H9 (cell line): ENCODE measurements around the gene TIMM10B. TPM values are rescaled to one million over a fixed set of nuclear protein-coding genes. Genes with fewer than 3 reads are reported as not detected.

Experiments
- DNase-seq: peaks from one replicate; pipeline ENCODE4 v3.0.0-alpha.2; 2017
- H2AFZ ChIP-seq: one replicate; pipeline ENCODE4 v1.6.1; 2013; ENCODE audit warnings: mild to moderate bottlenecking, low read length, control low read depth, moderate library complexity
- H2AK5ac ChIP-seq: 2 replicates; pipeline ENCODE4 v1.6.1; 2013; ENCODE audit warnings: low read length, control low read depth, mixed read lengths; ENCODE audit not compliant: insufficient read length
- H2BK120ac ChIP-seq: one replicate; pipeline ENCODE4 v1.6.1; 2013; ENCODE audit warnings: low read depth, mild to moderate bottlenecking, low read length, control low read depth, inconsistent platforms; ENCODE audit not compliant: poor library complexity, severe bottlenecking
- H2BK12ac ChIP-seq: 2 replicates; pipeline ENCODE4 v1.6.1; 2013; ENCODE audit warnings: low read length, control low read depth, mixed read lengths, low read depth; ENCODE audit not compliant: insufficient read length
- H2BK15ac ChIP-seq: 2 replicates; pipeline ENCODE4 v1.6.1; 2013; ENCODE audit warnings: low read depth, low read length, control low read depth
- H2BK20ac ChIP-seq: one replicate; pipeline ENCODE4 v1.6.1; 2013; ENCODE audit warnings: low read depth, mild to moderate bottlenecking, low read length, control low read depth, inconsistent platforms; ENCODE audit not compliant: poor library complexity, severe bottlenecking
- H2BK5ac ChIP-seq: 2 replicates; pipeline ENCODE4 v1.6.1; 2013; ENCODE audit warnings: low read length, control low read depth, mixed read lengths; ENCODE audit not compliant: insufficient read length
- H3K14ac ChIP-seq: 2 replicates; pipeline ENCODE4 v1.6.1; 2013; ENCODE audit warnings: low read length, control low read depth; ENCODE audit not compliant: insufficient read depth
- H3K18ac ChIP-seq: 2 replicates; pipeline ENCODE4 v1.6.1; 2013; ENCODE audit warnings: low read depth, mild to moderate bottlenecking, mixed read lengths, low read length, control low read depth; ENCODE audit not compliant: insufficient read length
- H3K23ac ChIP-seq: 2 replicates; pipeline ENCODE4 v1.6.1; 2013; ENCODE audit warnings: low read length, control low read depth, mixed read lengths, low read depth; ENCODE audit not compliant: insufficient read length
- H3K23me2 ChIP-seq: 2 replicates; pipeline ENCODE4 v1.6.1; 2013; ENCODE audit warnings: low read depth, mild to moderate bottlenecking, mixed read lengths, low read length, control low read depth; ENCODE audit not compliant: insufficient read length, poor library complexity, severe bottlenecking
- H3K27ac ChIP-seq: 2 replicates; pipeline ENCODE4 v1.5.1; 2013; ENCODE audit warnings: low read length, control low read depth, mixed read lengths, low read depth; ENCODE audit not compliant: insufficient read length
- H3K27me3 ChIP-seq: 2 replicates; pipeline ENCODE4 v1.6.1; 2013; ENCODE audit warnings: low read length, control low read depth, inconsistent platforms; ENCODE audit not compliant: insufficient read depth
- H3K4ac ChIP-seq: 2 replicates; pipeline ENCODE4 v1.6.1; 2013; ENCODE audit warnings: low read depth, mild to moderate bottlenecking, control low read depth, inconsistent platforms, low read length, moderate library complexity
- H3K4me1 ChIP-seq: 2 replicates; pipeline ENCODE4 v1.6.1; 2013; ENCODE audit warnings: low read length, control low read depth, inconsistent platforms; ENCODE audit not compliant: insufficient read depth
- H3K4me2 ChIP-seq: 2 replicates; pipeline ENCODE4 v1.6.1; 2013; ENCODE audit warnings: low read length, control low read depth, mixed read lengths; ENCODE audit not compliant: insufficient read length, insufficient read depth
- H3K56ac ChIP-seq: 2 replicates; pipeline ENCODE4 v1.6.1; 2013; ENCODE audit warnings: low read depth, mild to moderate bottlenecking, mixed read lengths, low read length, control low read depth; ENCODE audit not compliant: insufficient read length
- H3K79me1 ChIP-seq: 2 replicates; pipeline ENCODE4 v1.6.1; 2013; ENCODE audit warnings: low read depth, mild to moderate bottlenecking, moderate library complexity, low read length, control low read depth, inconsistent platforms; ENCODE audit not compliant: insufficient read depth, poor library complexity, severe bottlenecking
- H3K79me2 ChIP-seq: 2 replicates; pipeline ENCODE4 v1.6.1; 2013; ENCODE audit warnings: low read length, control low read depth, inconsistent platforms; ENCODE audit not compliant: insufficient read depth
- H3K9ac ChIP-seq: 2 replicates; pipeline ENCODE4 v1.6.1; 2013; ENCODE audit warnings: low read length, control low read depth, mixed read lengths; ENCODE audit not compliant: insufficient read length; ENCODE audit errors: extremely low read depth
- H3K9me3 ChIP-seq: one replicate; pipeline ENCODE4 v1.6.1; 2013; ENCODE audit warnings: low read depth, low read length, inconsistent platforms; ENCODE audit not compliant: control insufficient read depth
- H3T11ph ChIP-seq: one replicate; pipeline ENCODE4 v1.6.1; 2013; ENCODE audit warnings: mild to moderate bottlenecking, low read length, control low read depth, inconsistent platforms
- H4K20me1 ChIP-seq: one replicate; pipeline ENCODE4 v1.6.1; 2013; ENCODE audit not compliant: control insufficient read depth, insufficient read length, insufficient read depth
- H4K5ac ChIP-seq: 2 replicates; pipeline ENCODE4 v1.6.1; 2013; ENCODE audit warnings: low read depth, mild to moderate bottlenecking, mixed read lengths, low read length, control low read depth; ENCODE audit not compliant: insufficient read length
- H4K8ac ChIP-seq: replicated peaks from 2 replicates; pipeline ENCODE4 v1.6.1; 2013; ENCODE audit warnings: low read length, control low read depth, mixed read lengths, low read depth; ENCODE audit not compliant: insufficient read length
- H4K91ac ChIP-seq: 2 replicates; pipeline ENCODE4 v1.6.1; 2013; ENCODE audit warnings: low read depth, mild to moderate bottlenecking, moderate library complexity, mixed read lengths, low read length, control low read depth; ENCODE audit not compliant: insufficient read length
- H3K27ac Mint-ChIP-seq, 3 experiments: 2 replicates in 2 of 3; 3 replicates in 1 of 3; pipeline ENCODE4 v1.8.0; 2020 to 2021; ENCODE audit warnings: mixed read lengths in 3 of 3, mild to moderate bottlenecking in 1 of 3, moderate library complexity in 1 of 3
- H3K27me3 Mint-ChIP-seq: 2 replicates; pipeline ENCODE4 v1.8.0; 2021; ENCODE audit warnings: low read depth, mild to moderate bottlenecking, moderate library complexity, mixed read lengths
- H3K36me3 Mint-ChIP-seq, 3 experiments: 2 replicates in 2 of 3; 3 replicates in 1 of 3; pipeline ENCODE4 v1.8.0; 2020 to 2021; ENCODE audit warnings: low read depth in 3 of 3, mixed read lengths in 3 of 3; ENCODE audit not compliant: insufficient read depth in 1 of 3
- H3K4me1 Mint-ChIP-seq, 2 experiments: 2 replicates each; pipeline ENCODE4 v1.8.0; 2020; ENCODE audit warnings: mixed read lengths in 2 of 2
- H3K4me3 Mint-ChIP-seq, 2 experiments: 2 replicates in 1 of 2; 3 replicates in 1 of 2; pipeline ENCODE4 v1.8.0; 2020 to 2021; ENCODE audit warnings: mild to moderate bottlenecking in 2 of 2, mixed read lengths in 2 of 2, moderate library complexity in 1 of 2
- H3K9me3 Mint-ChIP-seq, 2 experiments: 2 replicates in 1 of 2; 3 replicates in 1 of 2; pipeline ENCODE4 v1.8.0; 2020; ENCODE audit warnings: mild to moderate bottlenecking in 2 of 2, mixed read lengths in 2 of 2, moderate library complexity in 1 of 2
- WGBS: extraction: QIAGEN DNeasy Blood & Tissue Kit; methylation state at CpG from one replicate; pipeline ENCODE4 v1.1.7; 2013; ENCODE audit warnings: missing lambda C conversion rate, low lambda C conversion rate, mixed read lengths; ENCODE audit not compliant: insufficient read length; ENCODE audit errors: extremely low coverage; 5-methylcytosine and 5-hydroxymethylcytosine counted together
- total RNA-seq: library from RNA; stranded (reverse); gene quantifications from 2 replicates; pipeline ENCODE4 v1.2.1, GENCODE V29; 2021
- TF ChIP-seq, protein P1 (sequence below): fragments of 200-600 bp; sonication (generic); conservative IDR thresholded peaks from 3 replicates; pipeline ENCODE4 v1.8.0; 2021; ENCODE audit warnings: antibody characterized with exemption, mild to moderate bottlenecking

Gene TIMM10B
- total RNA-seq, 1 experiment from 2014 or later = 49.9 TPM

DNA sequence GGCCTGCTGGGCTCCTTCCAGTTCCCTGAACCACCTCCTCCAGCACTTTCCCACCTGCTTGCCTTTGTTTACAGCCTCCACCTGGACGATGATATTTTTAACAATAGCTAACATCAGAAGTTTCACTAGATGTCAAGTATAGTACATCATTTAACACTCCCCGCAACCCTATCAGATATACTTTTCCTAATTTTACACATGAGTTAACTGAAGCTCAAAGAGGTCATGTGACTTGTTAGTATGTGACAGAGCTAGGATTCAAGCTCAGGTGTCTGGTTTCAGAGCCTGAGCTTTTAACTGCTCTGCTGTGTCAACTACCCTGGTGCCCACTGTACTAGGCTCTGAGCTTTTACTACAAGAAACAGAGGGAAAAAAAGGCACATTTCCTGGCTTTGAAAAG lies 26.2 kb upstream of the TIMM10B start:
- no peak overlapping the region for H2AFZ ChIP-seq
- no peak overlapping the region for H3K14ac ChIP-seq
- H2BK20ac ChIP-seq = no peak overlapping the region
- H3K4me2 ChIP-seq = no peak overlapping the region
- H3K27ac ChIP-seq = no peak overlapping the region
- no peaks in the 10 kb centered on the region for H3K79me2 ChIP-seq
- no peaks in the 10 kb centered on the region for H3K79me1 ChIP-seq
- H4K91ac ChIP-seq = no peak overlapping the region
- no peak overlapping the region for H3T11ph ChIP-seq
- no peak overlapping the region for H2BK120ac ChIP-seq
- DNase-seq = no peak
- no peak overlapping the region for H2AK5ac ChIP-seq
- no peaks in the 10 kb centered on the region for H3K9me3 ChIP-seq
- no peak overlapping the region for H3K18ac ChIP-seq
- H3K9ac ChIP-seq = no peak overlapping the region
- H3K23ac ChIP-seq = no peak overlapping the region
- Mint-ChIP-seq H3K9me3 (no peaks in the 10 kb centered on the region), H3K36me3 (peaks cover 0 to 21% (median 6%) of the 10 kb centered on the region in 3 experiments; a peak in 3 of 7 replicates), H3K27ac (no peak overlapping the region), H3K4me1 (no peaks in the 10 kb centered on the region), H3K4me3 (no peak overlapping the region), H3K27me3 (no peaks in the 10 kb centered on the region)
- WGBS = no CpG with 5 or more reads among the region's 2 CpGs
- H4K20me1 ChIP-seq = no peaks in the 10 kb centered on the region
- H2BK5ac ChIP-seq = no peak overlapping the region
- H4K8ac ChIP-seq = no peak overlapping the region
- H2BK15ac ChIP-seq = no peak overlapping the region
- TF ChIP-seq, protein P1, sequence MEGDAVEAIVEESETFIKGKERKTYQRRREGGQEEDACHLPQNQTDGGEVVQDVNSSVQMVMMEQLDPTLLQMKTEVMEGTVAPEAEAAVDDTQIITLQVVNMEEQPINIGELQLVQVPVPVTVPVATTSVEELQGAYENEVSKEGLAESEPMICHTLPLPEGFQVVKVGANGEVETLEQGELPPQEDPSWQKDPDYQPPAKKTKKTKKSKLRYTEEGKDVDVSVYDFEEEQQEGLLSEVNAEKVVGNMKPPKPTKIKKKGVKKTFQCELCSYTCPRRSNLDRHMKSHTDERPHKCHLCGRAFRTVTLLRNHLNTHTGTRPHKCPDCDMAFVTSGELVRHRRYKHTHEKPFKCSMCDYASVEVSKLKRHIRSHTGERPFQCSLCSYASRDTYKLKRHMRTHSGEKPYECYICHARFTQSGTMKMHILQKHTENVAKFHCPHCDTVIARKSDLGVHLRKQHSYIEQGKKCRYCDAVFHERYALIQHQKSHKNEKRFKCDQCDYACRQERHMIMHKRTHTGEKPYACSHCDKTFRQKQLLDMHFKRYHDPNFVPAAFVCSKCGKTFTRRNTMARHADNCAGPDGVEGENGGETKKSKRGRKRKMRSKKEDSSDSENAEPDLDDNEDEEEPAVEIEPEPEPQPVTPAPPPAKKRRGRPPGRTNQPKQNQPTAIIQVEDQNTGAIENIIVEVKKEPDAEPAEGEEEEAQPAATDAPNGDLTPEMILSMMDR = no peak
- H3K4ac ChIP-seq = no peak overlapping the region
- no peak overlapping the region for H2BK12ac ChIP-seq
- no peaks in the 10 kb centered on the region for H3K4me1 ChIP-seq
- no peaks in the 10 kb centered on the region for H3K23me2 ChIP-seq
- H4K5ac ChIP-seq = no peak overlapping the region
- no peak overlapping the region for H3K56ac ChIP-seq
- H3K27me3 ChIP-seq = no peaks in the 10 kb centered on the region
